ENCODE results near the gene TMEM14A. TPM values are rescaled to one million over a fixed set of nuclear protein-coding genes. Genes with fewer than 3 reads are reported as not detected.

Gene TMEM14A
- total and polyA plus RNA-seq, 8 donors: 10.7 to 29.9 (median 23.2) TPM; not detected in 1

DNA sequence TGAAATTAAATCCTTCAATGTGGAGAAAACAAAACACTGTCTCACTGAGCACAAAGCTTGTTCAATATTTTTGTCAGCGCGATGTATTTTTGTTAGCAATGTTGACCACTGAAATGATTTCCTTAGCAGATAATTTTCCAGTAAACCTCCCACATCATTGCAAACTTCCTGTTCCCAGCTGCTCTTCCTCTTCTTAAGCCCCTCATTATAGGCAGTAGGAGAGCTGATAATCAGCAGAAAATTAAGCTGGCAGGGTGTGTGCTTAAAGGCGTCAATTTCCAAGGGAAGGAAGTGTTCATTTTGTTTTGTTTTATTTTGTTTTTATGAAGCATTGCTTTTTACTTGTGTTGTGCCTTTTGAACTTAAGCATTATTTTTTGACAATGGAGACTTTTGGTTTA is 29.1 kb upstream of the TMEM14A start:
- Histone ChIP-seq H3K4me3 (no peak overlapping the region), H3K9me3 (no peaks in the 10 kb centered on the region), H3K27ac (no peak overlapping the region), H3K36me3 (no peaks in the 10 kb centered on the region), H3K27me3 (no peaks in the 10 kb centered on the region), H3K4me1 (peaks cover 0 to 17% (median 6%) of the 10 kb centered on the region in 4 donors)
- intact Hi-C loops (cut with DNase I; ENCODE audit: low total_unique reads): no loop called here
- 50 to 73% (median 66%) methylated on average over 3 of the region's 3 CpGs for WGBS, 5 donors
- DNase-seq: no peak
- no peak for TF ChIP-seq POLR2A (IDR thresholded peaks at IDR 0.05)
- TF ChIP-seq EP300 (IDR thresholded peaks at IDR 0.05): no peak
- no peak for TF ChIP-seq POLR2AphosphoS5 (IDR thresholded peaks at IDR 0.05)
- TF ChIP-seq, protein P1, sequence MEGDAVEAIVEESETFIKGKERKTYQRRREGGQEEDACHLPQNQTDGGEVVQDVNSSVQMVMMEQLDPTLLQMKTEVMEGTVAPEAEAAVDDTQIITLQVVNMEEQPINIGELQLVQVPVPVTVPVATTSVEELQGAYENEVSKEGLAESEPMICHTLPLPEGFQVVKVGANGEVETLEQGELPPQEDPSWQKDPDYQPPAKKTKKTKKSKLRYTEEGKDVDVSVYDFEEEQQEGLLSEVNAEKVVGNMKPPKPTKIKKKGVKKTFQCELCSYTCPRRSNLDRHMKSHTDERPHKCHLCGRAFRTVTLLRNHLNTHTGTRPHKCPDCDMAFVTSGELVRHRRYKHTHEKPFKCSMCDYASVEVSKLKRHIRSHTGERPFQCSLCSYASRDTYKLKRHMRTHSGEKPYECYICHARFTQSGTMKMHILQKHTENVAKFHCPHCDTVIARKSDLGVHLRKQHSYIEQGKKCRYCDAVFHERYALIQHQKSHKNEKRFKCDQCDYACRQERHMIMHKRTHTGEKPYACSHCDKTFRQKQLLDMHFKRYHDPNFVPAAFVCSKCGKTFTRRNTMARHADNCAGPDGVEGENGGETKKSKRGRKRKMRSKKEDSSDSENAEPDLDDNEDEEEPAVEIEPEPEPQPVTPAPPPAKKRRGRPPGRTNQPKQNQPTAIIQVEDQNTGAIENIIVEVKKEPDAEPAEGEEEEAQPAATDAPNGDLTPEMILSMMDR (IDR thresholded peaks at IDR 0.05): no peak

DNA sequence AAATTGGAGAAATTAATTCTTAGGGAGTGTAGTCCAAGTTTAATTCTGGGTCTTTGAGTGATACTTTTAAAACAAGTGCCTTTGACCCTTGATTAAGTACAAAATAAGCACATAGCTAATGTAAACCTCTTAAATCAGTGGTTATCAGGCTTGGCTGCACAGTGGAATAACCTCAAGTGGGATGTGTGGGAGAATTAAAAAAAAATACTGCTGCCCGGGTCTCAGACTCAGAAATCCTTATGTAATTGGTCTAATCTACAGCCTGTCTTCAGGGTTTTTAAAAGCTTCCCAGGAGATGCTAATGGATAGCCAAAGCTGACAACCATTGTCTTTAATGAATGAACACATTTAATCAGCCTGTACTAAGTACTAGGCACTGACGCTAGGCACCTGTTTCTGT is 28.5 kb upstream of the TMEM14A start:
- no peak for DNase-seq
- intact Hi-C loops (cut with DNase I; ENCODE audit: low total_unique reads): no loop called here
- Histone ChIP-seq H3K27ac (no peak overlapping the region), H3K4me3 (no peak overlapping the region), H3K4me1 (peaks cover 0 to 17% (median 6%) of the 10 kb centered on the region in 4 donors), H3K36me3 (no peaks in the 10 kb centered on the region), H3K9me3 (no peaks in the 10 kb centered on the region), H3K27me3 (no peaks in the 10 kb centered on the region)
- TF ChIP-seq POLR2AphosphoS5 (IDR thresholded peaks at IDR 0.05): no peak
- TF ChIP-seq, protein P1 (IDR thresholded peaks at IDR 0.05): no peak
- no peak for TF ChIP-seq EP300 (IDR thresholded peaks at IDR 0.05)
- no peak for TF ChIP-seq POLR2A (IDR thresholded peaks at IDR 0.05)
- 31 to 60% (median 32%) methylated on average over 2 of the region's 2 CpGs for WGBS, 5 donors

DNA sequence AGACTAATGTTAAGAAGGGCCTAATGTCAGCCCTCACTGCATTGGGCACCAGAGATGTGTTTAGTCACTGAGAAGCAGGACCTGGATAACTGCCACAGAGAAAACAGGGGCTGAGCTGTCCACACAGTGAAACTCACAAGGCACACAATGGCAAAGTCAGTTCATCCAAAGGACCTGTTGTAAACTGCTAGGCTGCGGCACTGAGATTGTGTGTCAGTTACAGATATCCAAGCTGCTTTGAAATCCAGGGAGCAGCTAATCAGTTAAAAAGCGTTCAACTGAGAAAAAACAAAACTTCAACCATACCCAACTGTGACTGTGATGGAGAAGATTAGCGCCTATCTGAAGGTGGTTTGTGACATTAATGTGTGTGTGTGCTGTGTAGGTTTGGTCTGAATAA is 27.8 kb upstream of the TMEM14A start:
- TF ChIP-seq POLR2AphosphoS5 (IDR thresholded peaks at IDR 0.05) (no peak), POLR2A (IDR thresholded peaks at IDR 0.05) (no peak), EP300 (IDR thresholded peaks at IDR 0.05) (no peak)
- TF ChIP-seq, protein P1 (IDR thresholded peaks at IDR 0.05): no peak
- 45 to 74% (median 65%) methylated on average over 3 of the region's 3 CpGs for WGBS, 5 donors
- Histone ChIP-seq H3K36me3 (no peaks in the 10 kb centered on the region), H3K27ac (no peak overlapping the region), H3K27me3 (no peaks in the 10 kb centered on the region), H3K9me3 (no peaks in the 10 kb centered on the region), H3K4me1 (peaks cover 0 to 17% (median 6%) of the 10 kb centered on the region in 4 donors), H3K4me3 (no peak overlapping the region)
- intact Hi-C loops (cut with DNase I; ENCODE audit: low total_unique reads): no loop called here
- DNase-seq: no peak

DNA sequence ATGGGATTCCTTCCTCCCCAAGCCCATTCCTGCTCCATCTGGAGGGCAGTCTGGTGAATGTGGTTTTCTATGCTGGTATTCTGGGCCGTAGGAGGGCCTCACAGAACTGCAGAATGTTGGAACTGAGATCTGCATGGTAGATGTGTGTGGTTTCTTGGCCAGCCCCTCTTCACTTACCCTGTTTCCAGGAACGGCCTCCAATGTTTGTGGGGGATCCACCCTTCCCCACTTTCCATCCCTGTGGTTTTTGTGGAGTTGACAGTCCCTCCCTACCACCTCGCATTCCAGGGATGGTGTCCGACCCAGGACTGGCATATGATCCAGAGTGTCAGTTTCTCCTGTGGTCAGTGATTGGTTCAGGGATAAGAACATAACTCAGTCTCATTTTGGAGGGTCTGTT is 26.7 kb upstream of the TMEM14A start:
- H3K4me1 ChIP-seq: peaks cover 0 to 17% (median 6%) of the 10 kb centered on the region in 4 donors
- no peak overlapping the region for H3K4me3 ChIP-seq
- intact Hi-C loops (cut with DNase I; ENCODE audit: low total_unique reads): no loop called here
- TF ChIP-seq EP300 (IDR thresholded peaks at IDR 0.05): no peak
- TF ChIP-seq POLR2A (IDR thresholded peaks at IDR 0.05): no peak
- TF ChIP-seq POLR2AphosphoS5 (IDR thresholded peaks at IDR 0.05): no peak
- TF ChIP-seq, protein P1 (IDR thresholded peaks at IDR 0.05): no peak
- no peaks in the 10 kb centered on the region for H3K36me3 ChIP-seq
- DNase-seq: no peak
- H3K27me3 ChIP-seq: no peaks in the 10 kb centered on the region
- H3K27ac ChIP-seq: no peak overlapping the region
- 79 to 93% (median 88%) methylated on average over 4 of the region's 4 CpGs for WGBS, 5 donors
- H3K9me3 ChIP-seq: no peaks in the 10 kb centered on the region
